Inflammatory macrophage treated with lipopolysaccharide for 4 hours (primary cell): ENCODE measurements around the gene FRAS1.
"Not testable (repeated sequence)": the region's sequence is repeated elsewhere in the genome, so short reads cannot be mapped to it uniquely, and the experiment has no call there.

Source experiments
- DNase-seq: peaks from one replicate; pipeline ENCODE4 v3.0.0-alpha.2; 2020

FRAS1 gene

DNA sequence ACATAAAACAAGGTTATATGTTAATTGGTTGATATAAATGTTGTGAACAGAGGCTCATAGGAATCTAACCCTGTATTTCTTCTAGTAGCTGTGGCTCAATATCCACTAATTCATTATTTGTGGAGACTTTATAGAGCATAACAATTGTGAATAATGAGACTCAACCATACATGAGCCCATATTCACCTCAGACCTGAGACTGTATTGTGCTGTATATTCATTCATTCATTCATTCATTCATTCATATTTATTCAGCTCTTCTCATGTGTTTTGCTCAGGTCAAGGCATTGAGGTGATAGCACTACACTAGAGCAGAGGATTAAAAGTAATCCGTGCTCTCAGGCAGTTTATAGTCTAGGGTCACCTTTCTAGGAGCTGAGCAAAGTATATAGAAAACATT, 470.0 kb downstream of the FRAS1 start:
- no peak for DNase-seq

DNA sequence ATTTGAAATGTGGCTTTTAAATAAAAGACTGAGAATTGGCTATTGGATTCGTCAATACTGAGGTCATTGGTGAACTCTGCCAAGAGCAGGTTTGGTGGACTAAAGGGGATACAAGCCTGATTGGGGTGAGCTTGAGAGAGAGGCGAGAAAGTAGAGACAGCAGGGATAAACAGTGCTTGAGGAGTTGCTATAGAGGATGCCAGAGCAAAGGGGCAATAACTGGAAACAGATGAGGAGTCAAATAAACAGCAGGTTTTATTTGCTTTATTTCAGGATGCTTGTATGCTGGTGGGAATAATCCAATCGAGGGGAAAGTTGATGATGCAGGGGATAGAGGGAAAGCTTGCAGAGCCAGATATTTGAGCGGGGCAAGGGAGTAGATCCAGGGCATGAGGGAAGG, 470.4 kb downstream of the FRAS1 start:
- no peak for DNase-seq

DNA sequence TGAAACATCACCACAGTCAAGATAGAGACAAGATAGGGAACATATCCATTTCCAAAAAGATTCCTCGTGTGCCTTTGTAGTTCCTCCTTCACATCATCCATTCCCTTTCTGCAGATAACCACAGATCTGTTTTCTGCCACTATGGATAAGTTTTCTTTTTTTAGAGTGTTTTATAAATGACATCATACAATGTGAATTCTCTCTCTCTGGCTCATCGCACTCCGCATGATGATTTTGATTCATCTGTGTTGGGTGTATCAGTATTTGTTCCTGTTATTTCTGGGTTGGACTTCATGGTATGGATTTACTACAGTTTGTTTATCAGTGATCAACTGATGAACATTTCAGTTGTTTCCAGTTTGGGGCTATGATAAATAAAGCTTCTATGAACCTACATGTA, 471.2 kb downstream of the FRAS1 start:
- no peak for DNase-seq

DNA sequence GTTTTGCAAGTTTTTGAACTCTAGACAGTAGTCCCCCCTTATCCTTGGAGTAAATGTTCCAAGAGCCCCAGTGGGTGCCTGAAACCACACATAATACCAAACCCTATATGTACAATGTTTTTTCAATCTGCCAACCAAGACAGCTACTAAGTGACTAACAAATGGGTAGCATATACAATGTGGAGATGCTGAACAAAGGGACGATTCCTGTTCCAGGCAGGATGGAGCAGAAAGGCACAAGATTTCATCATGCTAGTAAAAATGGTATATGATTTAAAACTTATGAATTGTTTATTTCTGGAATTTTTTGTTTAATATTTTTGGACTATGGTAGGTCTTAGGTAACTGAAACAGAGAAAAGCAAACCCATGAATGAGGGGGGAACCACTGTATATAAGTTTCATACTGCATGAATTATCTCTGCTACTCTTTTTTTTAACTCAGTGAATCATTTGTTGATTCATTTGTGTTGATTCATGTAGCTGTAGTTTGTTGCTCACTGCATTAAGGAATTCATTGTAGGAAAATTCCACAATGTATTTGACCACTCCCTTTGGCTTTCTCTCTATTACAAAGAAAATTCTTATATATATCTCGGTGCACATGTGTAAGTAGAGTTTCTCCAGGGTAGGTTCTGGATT, 472.6 kb downstream of the FRAS1 start:
- no peak for DNase-seq

DNA sequence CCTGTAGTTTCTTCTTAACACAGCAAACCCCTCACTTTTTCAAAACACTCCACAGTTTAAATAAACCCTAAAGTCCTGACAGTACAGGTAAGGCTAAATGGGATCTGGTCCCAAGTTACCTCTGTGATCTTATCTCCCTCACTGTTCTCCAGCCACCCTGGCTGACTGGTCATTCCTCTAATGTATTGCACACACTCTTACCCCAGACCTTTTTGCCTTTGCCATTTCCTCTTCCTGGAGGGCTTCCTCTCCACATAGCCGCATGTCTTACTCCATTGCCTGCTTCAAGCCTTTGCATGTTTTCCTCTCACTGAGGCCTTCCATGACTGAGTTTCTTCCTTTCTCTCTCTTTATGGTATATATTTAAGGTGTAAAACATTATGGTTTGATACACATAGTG, 474.9 kb downstream of the FRAS1 start:
- DNase-seq, result no peak

DNA sequence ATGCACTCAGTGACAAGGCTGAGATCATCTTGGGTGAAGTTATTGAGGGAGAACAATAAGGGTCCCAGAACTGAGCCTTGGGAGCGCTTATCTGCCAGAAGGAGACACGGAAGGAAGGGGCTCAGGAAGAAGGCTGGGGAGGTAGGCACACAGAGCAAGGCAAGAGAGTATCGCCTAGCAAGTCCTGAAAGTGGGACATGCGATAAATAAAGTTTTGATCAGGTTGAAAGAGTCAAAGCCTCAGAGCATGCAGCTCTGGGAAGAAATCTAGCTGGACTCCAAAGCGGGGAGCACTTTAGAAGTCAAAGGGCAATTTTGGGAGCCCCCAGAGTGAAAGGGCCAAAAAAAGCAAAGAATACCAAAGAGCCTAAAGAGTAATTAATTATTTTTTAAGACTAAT, 476.7 kb downstream of the FRAS1 start:
- no peak for DNase-seq

DNA sequence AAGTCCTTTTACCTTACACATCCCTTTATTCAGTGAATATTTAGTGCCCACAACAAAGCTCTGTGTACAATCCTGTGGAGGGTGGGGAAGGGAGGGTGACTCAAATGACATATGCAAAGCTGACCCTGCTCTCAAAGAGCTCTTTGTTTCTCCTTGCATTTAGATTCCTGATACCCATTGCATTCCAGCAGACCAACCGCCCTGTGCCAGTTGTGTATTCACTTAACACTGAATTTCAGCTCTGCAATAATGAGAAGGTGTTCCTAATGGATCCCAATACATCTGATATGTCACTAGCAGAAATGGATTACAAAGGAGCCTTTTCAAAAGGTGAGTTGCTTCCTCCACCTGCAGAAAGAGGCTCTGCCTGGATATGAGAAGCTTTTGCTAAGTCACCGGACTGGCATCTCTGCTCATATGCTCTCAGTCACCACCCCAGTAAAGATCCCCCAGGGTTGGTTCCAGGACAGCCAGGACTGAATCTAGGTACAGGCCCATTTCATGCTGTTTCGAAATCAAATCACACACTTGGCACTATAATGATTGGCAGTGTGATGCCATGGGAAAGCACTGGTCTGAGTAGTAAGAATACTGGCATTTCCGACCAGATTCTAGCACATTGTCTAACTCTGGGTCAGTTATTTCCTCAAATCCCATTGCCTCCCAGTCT, 477.3 kb downstream of the FRAS1 start:
- DNase-seq, result no peak

DNA sequence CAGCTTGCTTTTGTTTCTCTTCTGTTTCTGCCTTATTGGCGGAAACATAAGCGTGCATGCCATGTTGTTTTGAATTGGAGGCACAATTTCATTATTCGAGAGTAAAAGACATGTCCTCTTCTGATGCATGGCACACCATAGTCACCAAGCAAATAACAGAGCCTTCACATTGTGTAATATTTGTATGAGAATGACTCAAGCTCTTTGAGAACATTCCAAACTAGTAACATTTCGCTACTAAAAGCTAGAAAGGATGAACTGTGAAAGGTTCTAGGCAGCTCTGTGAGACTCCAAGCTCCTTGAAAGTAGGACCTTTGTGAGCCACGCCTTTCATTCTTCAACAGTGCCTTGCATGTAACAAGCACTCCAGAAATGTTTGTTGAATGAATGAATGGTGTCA, 485.2 kb downstream of the FRAS1 start:
- DNase-seq, result no peak

DNA sequence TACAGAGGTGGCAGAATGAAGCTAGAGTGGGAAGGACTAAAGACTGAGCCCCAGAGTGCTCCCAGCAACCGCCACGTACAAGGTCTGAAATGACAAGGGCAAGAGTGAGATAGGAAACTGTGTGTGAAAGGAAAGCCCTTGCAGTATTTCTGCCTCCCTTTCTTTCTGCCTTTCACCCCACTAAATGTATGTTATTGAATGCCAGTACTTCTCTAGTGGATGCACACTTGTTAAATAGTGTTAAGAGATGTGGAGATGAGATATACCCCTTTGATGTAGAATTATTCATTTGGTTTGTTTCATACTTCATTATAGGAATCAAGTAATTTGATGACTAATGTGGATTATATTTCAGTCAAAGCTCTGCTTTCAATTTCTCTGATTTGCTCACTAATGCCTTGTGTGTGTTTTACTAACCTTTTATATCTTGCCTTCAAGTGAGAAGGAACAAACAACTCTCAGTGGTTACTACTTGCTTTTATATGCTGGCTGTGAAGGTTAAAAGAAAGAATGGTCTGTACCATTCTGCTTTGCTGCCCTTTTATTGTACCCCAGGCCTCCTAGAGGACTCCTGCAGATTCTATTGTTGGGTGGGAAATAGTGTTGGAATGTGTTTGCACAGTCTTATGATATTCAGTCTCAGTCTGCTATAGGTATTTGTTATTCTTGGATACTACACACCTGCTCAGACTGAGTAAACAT, 486.5 kb downstream of the FRAS1 start:
- DNase-seq, result no peak

DNA sequence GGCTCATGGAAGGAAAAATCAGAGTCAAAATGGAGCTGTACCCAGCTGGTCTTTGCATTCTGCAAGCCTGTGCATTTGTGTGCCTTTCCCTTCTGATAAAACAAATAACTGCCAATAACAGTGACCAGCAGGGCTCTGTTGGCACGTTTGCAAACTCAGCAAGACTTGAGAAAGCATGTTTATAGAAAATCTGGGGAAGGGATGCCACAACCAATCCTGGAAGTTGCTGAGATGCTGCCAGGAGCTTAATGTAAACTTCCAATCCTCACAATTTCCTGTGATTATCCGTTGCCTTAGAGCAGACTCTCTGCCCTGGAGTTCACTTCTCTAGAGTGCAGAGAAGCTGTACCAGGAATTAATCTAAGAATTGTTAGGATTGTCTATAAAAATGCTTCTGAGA, 487.6 kb downstream of the FRAS1 start:
- DNase-seq, result no peak

DNA sequence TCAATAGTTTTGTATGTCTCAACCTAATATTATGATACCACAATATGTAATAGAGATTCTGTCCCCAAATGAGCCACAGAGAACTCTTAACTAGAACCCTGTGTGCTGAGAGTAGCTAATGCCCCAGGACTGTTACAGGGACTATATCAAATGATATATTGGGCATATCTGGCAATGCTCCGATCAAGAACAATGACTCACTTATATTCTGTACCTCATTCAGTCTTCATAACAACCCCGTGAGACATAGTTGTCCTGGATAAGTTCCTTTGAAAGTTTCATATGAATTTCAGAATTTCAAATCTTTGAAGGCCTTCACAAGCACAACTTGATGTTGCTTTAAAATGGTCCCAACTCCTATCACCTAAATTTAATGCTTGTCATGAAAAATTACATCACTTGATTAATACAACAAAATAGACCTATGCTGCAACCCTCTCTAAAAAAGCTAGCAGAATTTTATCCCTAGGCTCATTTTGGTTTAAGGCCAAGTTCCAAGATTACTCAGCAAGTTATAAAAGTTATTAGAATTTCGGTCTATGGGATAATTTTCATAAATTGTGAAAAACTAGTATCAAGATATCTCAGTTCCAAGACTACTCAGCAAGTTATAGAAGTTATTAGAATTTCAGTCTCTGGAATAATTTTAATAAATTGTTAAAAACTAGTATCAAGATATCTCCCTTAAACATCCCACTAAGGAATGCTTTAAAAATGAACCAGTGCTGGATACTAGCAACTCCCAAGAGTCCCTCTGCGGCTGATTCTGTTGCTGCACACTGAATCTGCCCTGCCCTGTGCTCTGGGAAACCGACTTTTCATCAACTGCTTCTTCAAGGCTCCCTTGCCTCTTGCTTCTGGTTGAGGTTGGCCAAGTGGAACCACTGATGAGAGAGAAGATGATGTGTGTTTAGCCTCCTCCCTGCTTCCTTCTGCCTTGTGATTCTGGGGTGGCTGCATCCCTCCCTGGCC, 488.4 kb downstream of the FRAS1 start:
- no peak for DNase-seq

DNA sequence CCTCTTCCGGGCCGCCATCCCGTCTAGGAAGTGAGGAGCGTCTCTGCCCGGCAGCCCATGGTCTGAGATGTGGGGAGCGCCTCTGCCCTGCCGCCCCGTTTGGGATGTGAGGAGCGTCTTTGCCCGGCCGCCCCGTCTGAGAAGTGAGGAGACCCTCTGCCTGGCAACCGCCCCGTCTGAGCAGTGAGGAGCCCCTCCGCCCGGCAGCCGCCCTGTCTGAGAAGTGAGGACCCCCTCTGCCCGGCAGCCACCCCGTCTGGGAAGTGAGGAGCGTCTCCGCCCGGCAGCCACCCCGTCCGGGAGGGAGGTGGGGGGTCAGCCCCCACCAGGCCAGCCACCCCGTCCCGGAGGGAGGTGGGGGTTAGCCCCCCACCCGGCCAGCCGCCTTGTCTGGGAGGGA, 490.8 kb downstream of the FRAS1 start:
- not testable (repeated sequence) for DNase-seq

DNA sequence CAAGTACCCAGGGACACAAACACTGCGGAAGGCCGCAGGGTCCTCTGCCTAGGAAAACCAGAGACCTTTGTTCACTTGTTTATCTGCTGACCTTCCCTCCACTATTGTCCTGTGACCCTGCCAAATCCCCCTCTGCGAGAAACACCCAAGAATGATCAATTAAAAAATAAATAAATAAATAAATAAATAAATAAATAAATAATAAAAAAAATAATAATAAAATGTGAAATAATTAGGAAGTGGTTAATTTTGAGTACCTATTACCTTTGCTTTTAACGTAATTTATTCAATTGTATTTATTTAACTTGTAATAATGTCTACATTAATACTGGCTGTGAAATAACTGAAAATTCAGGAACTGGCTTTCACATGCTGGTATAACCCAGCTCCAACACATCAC, 491.8 kb downstream of the FRAS1 start:
- not testable (repeated sequence) for DNase-seq

DNA sequence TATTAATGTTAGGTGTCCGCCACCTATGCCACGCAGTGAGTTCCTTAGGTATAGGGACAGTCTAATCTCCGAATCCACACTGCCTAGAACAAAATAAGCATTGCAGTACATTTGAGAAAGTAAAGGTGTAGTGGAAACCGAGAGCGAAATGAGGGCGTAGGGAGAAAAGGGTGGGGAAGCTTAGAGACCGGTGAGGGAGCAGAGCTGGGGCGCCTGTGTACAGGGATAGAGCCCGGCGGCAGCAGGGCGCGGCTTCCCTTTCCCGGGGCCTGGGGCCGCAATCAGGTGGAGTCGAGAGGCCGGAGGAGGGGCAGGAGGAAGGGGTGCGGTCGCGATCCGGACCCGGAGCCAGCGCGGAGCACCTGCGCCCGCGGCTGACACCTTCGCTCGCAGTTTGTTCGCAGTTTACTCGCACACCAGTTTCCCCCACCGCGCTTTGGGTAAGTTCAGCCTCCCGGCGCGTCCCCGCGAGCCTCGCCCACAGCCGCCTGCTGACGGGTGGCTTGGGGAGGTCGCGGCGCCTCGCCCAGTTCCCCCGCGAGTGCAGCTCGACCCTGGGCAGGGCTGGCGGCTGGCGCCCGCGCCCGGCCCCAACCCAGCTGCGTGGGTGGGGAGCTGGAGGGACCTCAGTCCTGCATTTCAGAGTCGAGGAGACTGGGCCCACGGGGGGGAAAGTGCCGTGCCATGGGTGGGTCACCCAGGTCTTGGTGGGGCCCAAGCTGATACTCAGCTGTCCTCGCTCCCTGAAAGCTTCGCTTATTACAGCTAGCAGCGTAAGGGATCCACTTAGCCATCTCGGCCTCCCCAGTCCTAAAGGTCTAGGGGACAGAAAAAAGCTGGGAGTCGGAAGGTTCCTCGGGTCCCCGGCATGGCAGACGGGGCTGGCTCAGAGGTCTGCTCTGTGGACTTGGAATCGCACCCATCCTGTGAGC, 494.6 kb downstream of the FRAS1 start, which contains the start of gene ANXA3:
TSS of gene ANXA3 (plus strand) at position 351 of the 932 bp plus-strand sequence. CDS start 2,704 bp downstream, outside the sequence.
- no peak for DNase-seq

DNA sequence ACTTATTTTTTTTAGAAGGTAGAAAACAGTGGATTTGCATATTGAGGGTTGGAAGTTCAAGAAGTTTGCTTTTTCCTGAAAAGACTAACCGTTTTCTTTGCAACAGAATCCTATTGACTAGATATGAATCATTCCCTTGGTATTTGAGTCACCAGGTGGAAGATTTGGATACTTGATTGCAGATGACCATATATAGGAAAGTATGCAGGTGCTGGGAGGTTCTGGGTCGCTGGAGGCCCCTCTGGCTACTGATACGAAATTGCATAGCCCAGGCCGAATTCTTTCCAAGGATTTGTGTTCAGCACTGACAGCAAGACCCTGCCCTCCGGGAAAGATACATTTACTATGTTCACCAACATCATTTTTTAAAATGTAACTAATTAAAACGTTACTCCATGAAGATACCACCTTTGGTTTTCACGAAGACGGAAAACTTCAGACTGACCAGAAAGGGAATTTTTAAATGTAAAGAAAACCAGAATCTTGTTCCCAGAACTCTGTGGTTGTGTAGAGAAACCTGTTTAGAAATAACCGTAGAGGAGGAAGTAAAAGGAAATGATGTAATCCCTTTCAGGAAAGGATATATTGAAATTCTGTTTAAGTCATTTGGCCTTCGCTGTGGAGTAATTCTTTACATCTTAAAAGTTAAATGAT, 495.4 kb downstream of the FRAS1 start:
- peak; percentile 79 for DNase-seq

DNA sequence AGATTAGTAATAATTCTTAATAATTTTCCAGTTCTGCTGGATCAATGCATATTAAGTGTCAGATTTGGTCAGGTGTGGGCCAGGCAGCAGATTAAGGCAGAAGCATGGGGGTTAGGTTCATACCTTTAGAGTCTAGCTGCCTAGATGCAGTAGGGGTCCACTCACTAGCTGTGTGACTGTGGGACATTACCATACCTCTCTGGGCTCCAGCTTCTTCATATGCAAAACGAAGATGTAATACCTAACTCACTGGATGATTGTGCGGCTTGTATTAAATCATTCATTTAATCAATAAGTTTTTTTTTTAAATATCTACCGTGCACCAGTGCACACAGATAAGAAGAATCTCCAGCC, 495.9 kb downstream of the FRAS1 start:
- no peak for DNase-seq

DNA sequence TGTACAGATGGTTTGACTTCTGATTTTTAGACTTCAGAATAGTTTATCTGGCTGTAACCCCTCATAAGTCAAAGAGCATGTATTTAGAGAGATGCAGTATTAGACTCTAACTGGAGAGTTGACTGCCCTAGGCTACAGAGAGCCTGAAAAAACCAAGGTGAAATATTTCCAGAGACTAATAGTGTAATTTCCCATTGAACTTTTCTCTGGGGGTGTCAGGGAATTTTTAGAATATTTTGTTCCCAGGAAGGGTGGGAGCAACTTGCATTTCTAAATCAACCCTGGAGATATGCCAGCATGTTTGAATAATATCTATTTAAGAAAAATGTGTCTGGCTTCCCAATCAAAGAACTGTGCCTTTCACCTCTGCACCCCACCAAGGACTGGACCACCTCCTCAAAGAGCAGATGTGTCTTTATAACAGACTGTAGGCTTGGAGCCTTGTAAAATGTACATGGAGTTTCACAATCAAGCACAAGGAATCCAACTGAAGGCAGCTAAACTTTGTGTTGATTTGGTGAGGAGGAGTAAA, 496.5 kb downstream of the FRAS1 start:
- no peak for DNase-seq

DNA sequence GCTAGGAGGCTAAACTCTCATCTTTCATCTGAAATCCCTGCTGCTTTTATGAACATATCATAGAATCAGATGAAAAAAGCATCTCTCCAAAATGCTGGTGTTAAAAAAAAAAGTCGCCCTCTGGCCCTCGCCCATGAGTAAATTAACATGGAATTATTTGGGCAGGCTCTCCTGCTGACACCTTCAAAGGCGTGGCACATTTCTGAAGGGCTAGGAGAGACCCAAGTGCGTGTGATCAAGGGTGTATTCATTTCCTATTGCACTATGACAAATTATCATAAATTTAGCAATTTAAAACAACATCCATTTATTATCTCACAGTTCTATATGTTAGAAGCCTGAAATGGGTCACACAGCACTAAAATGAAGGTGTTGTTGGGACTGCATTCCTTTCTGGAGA, 499.5 kb downstream of the FRAS1 start:
- DNase-seq, result no peak

DNA sequence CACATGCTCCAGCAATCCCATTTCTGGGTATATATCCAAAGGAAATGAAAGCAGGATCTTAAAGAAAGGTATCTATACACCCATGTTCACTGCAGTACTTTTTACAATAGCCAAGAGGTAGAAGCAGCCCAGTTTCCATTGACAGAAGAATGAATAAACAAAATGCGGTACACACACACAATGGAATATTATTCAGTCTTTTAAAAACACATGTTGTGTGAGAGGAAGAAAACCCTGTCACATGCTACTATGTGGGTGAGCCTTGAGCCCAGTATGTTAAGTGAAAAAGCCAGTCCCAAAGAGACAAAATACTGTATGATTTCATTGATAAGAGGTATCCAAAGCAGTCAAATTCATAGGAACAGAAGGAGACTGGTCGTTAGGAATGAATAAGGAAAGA, 500.7 kb downstream of the FRAS1 start:
- DNase-seq, result no peak

DNA sequence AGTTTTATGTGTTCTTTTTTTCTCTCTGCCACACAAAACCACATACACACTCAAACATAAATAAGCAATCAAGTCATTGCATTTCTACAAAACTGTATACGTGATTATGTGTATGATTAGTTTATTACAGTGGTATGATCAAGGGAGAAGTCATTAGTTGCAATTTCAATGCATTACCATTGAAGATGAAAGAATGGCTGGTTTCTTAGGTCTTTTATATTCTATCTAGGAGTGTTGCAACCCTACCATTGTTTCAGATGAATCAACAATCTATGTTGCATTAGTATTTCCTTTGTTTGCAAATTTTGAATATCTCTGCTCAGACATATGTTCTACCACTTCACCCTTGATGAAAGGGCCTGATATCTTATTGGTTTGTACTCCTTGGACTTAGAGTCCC, 501.3 kb downstream of the FRAS1 start:
- DNase-seq, result no peak

DNA sequence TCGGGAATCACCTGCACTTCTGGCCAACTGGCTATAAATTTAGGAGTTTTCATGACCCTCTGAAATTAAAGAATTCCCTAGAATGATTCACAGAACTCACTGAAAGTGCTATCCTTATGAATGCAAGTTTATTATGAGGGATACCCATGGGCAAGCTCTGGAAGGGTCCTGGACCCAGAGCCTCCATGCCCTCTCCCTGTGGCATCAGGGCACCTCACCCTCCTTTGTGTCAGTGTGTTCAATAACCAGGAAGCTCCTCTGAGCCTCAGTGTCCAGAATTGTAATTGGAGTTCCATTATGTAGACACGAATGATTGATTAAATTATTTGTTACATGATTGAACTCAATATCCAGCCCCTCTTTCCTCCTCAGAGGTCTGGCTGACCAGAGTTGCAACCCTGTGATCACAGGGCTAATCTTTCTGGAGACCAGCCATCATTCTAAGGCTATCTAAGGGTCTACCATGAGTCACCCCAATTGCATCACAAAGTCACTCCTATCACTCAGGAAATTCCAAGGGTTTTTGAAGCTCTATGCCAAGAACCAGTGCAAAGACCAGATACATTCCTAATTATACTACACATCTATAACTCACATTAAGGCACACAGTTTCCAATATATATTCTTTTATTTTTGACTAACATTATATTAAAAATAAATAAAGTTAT, 503.3 kb downstream of the FRAS1 start:
- DNase-seq, result no peak
